HG03571 (cell line): ENCODE data around the gene ABLIM3.

ENCODE experiments used
- ATAC-seq: cut with Tn5 transposase; IDR thresholded peaks from one replicate; pipeline ENCODE4 v1.9.1; 2021; ENCODE audit not compliant: unreplicated experiment

The ABLIM3 gene

DNA sequence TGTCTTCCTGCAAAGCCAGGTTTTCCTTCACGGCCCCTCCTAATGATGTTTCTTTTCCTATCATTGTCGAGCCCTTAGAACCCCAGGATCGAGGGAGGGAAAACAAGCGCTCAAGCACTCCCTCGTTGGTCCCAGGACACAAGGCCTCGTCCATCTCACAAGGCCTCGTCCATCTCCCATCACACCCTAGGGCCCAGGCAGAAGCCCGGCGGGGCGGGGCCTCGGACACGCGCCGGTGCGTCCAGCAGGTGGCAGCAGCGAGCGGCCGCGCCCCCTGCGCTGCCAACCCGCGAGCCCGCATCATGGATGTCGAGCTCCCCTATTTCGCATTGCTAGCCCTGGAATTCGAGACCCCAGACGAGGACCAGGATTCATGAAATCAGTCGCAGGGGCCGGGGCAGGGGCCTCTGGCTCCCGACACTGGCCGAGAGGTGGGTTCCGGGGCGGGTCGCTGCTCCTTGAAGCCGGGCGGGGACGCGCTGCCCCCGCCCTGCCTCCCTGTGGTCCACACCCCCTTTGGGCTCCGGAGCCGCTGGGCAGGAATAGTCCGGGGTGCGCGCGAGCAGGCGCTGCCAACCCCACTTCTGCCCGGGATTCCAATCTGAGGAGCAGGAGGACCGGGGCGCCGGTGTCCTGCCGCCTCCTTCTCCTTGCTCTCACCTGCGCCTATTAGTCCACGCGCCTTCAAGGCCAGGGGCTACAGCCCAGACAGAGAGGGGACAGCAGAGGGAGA is at the start of gene ABLIM3:
Gene ABLIM3 (plus strand): TSS at position 270 of the 733 bp plus-strand sequence. CDS start 603 bp downstream, outside the sequence.
- peak; percentile 85 for ATAC-seq

GRCh38 chr5:149093625-149094024 is 47.7 kb upstream of the ABLIM3 start:
- no peak for ATAC-seq

DNA sequence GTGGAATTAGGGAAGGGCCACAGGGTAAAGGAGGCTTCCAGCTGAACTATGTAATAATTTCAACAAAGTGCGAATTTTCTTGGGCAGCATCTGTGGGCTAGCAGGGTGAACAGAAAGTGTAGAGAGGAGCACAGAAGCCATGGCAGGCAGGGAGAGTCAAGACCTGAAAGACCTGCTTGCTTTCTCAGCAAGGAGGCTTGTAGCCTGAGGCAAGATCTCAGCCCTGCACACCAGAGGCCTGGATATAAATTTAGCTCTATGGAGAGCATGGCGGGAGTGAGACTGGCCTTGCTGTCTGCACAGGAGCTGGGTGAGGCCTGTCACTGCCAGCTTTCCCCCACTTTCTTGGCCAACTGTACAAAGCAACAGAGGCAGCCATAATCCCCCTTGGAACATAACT is 46.3 kb upstream of the ABLIM3 start:
- no peak for ATAC-seq

- no peak for ATAC-seq
Observed at GRCh38 chr5:149099920-149100319, 41.4 kb upstream of the ABLIM3 start.

DNA sequence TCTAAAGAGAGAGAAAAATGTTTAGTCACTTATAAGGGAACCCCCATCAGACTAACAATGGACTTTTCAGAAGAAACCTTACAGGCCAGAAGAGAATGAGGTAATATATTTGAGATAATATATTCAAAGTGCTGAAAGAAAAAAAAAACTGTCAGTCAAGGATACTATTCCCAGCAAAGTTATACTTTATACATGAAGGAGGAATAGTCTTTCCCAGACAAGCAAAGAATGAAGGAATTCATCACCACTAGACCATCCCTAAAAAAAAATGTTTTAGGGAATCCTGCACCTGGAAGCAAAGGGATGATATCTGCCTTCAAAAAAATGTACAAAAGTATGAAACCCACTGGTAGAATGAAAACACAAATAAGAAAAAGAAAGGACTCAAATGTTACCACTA is 41.0 kb upstream of the ABLIM3 start:
- no peak for ATAC-seq

GRCh38 chr5:149108651-149109280 is 32.5 kb upstream of the ABLIM3 start:
- ATAC-seq = no peak

DNA sequence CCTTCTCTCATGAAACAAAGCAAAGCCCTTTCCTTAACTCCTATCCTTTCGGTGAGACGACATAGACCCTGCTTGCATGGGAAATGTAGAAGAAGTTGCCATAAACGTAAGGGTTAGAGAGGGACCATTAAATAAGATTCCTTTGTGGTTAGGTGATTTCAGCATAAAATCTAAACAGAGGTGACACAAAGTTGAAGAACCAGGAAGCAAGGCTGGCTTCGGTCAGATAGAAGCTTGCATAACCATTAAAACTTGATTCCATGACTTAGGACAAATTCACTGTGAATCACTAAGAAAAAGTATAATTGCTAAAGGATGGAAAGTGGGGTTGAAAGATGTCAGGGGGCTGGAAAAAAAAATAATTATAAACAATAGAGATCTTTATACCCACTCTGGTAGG is 30.9 kb upstream of the ABLIM3 start:
- no peak for ATAC-seq

GRCh38 chr5:149113669-149114068 is 27.6 kb upstream of the ABLIM3 start:
- ATAC-seq = no peak

DNA sequence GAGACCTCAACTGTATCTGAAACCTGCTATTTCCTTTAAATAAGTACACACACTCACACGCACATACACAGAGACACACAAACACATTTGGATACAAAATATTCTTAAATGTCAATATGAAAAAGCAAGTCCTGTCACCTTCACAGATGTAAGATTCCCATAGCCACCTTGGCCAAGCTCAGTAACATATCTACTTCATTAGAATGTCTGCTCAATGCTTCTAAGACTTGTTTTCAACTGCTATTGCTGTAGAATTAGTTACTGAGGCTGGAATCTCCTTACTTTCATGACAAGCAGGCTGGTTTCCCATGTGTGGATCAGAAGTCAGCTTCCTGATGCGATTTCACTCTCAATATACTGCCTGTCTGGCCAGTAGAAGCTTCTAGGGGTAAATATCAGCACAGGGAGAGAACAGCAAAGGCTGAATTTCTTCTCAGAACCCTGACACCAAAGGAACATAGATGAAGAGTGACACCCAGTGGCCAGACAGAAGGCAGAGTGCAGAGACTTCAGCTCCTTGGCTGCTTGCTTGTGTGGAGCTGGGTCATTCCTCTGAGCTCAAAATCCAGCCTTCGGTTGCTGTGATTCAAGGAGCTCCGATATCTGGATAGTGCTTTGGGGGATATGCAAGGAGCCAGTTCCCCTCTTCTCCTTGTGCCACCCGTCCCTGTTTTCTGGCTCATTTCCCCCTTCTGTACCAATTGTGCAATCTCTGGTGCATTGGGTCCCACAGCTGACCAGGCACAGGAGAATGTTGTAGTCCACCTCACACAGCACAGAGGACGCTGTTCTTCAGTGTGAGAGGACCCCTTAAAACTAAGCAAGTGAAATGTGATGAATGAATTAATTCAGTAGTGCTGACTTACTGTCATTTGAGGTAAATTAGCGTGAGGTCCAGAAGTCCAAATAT is 26.6 kb upstream of the ABLIM3 start:
- ATAC-seq = no peak

DNA sequence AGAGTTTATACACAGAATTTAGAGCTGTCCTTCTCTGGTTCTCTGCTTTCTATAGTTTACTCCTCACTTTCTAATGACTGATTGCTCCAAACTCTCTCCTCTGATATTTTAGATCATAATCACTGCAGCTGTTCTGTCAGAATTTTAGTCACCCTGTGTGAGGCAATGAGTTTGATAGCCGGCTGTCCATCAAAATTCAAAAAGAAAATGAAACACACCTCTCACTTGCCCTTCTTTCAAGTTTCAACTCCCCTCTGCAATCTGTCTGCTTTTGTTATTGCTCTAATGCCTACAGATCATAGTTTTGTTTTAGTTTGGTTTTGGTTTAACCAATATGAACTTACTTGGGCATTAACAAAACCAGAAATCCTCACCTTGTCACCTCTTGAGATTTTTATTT is 23.3 kb upstream of the ABLIM3 start:
- no peak for ATAC-seq

DNA sequence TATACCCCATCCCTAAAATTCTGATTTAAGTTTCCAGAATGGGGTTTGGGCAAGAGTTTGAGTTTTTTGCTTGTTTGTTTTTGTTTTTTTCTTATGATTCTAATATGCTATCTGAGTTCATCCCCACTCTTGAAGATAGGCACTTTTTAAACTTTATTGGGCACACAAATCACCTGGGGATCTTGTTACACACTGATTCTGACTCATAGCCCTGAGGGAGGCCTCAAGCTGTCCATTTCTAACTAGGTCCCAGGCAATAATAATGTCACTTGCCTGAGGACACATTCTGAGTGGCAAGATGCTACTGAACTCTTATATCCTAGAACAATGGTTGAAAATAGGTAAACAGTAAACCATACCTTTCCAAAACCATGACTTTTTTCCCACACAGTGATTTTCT is 22.8 kb upstream of the ABLIM3 start:
- no peak for ATAC-seq

DNA sequence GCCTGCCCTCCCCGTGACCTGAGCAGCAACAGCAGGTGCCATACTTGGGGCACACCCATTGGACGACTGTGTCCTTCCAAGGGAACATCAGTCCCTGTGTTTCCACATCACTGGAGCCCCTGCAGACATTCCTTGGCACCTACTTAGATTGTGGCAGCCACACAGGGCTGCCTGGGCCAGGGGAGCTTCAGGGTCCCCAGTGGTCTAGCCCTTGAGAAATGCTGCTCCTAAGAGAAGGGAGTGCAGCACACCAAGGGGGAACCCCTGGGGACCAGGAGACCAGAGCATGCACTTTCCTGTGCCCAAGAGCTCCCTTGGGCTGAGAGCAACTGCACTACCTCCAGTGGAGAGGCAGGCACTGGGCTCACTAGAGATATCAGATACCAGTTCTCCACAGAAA is 20.1 kb upstream of the ABLIM3 start:
- ATAC-seq = no peak

DNA sequence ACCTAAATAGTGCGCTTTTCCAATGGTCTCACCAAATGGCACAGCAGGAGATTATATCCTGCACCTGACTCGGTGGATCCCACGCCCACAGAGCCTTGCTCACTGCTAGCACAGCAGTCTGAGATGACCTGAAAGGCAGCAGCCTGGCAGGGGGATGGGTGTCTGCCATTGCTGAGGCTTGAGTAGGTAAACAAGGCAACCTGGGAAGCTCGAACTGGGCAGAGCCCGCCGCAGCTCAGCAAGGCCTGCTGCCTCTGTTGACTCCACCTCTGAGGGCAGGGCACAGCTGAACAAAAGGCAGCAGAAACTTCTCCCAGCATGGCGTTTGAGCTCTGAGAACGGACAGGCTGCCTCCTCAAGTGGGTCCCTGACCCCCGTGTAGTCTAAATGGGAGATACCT is 18.1 kb upstream of the ABLIM3 start:
- ATAC-seq = no peak

DNA sequence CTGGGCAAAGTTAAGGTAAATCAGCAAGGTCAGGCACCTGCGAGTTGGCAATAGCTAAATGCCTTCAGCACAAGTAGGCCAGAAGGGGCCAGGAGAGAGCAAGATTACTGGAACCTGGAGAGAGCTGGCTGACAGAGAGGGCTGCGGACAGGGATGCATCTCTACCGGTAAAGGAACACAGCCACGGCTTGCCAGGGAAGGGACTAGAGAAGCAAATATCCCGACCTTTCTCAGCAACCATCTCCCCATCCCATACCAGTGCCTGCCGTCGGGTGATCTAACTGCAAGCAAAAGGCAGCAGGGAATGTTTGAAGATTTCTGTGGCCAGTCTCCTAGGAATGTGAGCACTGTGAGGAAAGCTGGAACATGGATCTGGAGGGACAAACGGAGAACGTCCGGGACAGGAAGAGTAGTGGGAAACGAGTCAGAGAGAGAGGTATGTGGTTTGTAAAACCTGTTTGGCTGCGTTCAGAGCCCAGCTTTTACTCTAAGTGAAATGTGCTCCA is 15.9 kb upstream of the ABLIM3 start:
- ATAC-seq = no peak

DNA sequence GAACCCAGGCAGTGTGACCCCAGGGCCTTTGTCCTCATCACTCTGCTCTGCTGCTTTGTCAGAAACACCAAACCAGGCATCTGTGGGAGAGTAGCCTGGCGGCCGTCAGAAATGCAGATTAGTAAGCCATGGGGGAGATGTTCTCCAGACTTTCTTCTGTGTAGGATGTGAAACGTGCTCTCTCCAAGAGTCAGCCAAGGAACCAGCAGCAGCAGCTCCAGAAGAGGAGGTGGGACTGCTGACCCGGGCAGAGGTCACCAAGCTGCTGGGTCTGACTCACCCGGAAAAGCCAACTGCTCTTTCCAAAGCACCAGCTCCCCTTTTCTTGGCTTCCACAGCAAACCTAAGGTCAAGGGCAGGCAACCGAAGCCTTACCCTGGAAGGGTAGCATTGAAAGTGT is 14.4 kb upstream of the ABLIM3 start:
- ATAC-seq = no peak

DNA sequence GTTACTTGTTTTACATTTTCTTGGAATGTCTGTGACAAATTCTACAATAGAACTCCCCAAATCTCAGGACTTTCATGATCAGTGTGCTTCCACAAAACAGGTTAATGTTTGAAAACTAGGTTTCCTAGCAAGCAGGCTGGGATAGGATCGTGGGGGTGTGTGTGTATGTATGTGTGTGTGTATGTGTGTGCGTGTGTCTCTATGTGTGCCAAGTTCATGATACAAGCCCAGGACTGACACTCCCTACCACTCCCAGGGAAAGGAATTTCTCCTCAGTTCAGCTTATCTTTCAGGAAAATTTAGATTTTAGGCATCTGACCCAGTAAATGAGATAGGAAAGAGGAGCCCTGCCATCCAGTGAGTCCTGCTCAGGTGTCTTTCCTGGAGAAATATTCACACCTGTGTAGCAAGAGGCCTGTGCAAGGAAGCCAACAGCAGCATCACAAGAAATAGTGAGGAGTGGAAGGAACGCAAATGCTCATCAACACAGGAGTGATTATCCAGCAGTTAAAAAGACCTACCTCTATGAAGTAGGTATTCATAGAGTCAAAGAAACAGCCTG is 13.8 kb upstream of the ABLIM3 start:
- ATAC-seq = no peak

GRCh38 chr5:149128023-149128875 is 13.0 kb upstream of the ABLIM3 start:
- ATAC-seq = no peak

DNA sequence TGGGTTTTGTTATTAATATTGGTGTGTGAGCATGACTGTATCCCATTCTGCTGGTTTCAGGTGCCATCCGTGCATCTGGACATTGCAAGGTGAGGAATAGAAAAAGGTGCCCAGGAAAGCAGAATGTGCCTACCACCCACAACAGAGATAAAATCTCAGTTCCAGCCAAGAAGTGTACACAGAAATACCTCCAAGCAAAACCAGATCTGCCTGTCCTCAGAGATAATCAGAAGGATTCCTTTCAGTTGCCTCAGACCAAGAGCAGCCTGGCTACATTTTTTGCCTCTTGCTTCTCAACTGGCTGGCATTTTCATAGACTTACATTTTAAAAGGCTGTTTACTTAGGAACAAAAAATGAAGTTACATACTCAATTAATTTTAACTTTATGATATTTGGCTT is 12.1 kb upstream of the ABLIM3 start:
- no peak for ATAC-seq

GRCh38 chr5:149130121-149130914 is 11.0 kb upstream of the ABLIM3 start:
- ATAC-seq = no peak

- no peak for ATAC-seq
Observed at GRCh38 chr5:149132474-149132873, 8.8 kb upstream of the ABLIM3 start.
